GM12878 (cell line): ENCODE results near the gene BBX. TPM values are rescaled to one million over a fixed set of nuclear protein-coding genes. Genes with fewer than 3 reads are reported as not detected.

Experiments used
- ATAC-seq: fragments of 200-7000 bp; cut with Tn5 transposase; 3 replicates; pipeline ENCODE4 v1.9.1; 2020; ENCODE audit warnings: mild to moderate bottlenecking, moderate library complexity
- BruUV-seq: library from RNA; stranded (reverse); fragments of 400-500 nt; replicated peaks from 2 replicates; lab custom pipeline; 2021; lab: Mats Ljungman, UMichigan
- CTCF ChIA-PET: fragments of 300-600 bp; sonication (Branson Sonifier 250); formaldehyde crosslinking; extraction: SDS; loops from one replicate; lab custom pipeline; 2021; ENCODE audit warnings: inconsistent platforms; lab: Yijun Ruan, JAX
- POLR2A ChIA-PET: fragments of 350-600 bp; formaldehyde crosslinking; extraction: SDS; loops from one replicate; lab custom pipeline; 2021; ENCODE audit warnings: inconsistent platforms; lab: Charles Lee
- RAD21 ChIA-PET: fragments of 300-600 bp; sonication (Branson Sonifier 250); formaldehyde crosslinking; loops from one replicate; lab custom pipeline; 2023; ENCODE audit warnings: antibody characterized with exemption; ENCODE audit not compliant: unreplicated experiment; lab: Charles Lee
- SMC1A ChIA-PET: fragments of 300-600 bp; sonication (Branson Sonifier 250); formaldehyde crosslinking; loops from one replicate; lab custom pipeline; 2023; ENCODE audit not compliant: unreplicated experiment, uncharacterized antibody; lab: Charles Lee
- DNase-seq: peaks from one replicate; pipeline ENCODE4 v3.0.0-alpha.2; 2011; ENCODE audit warnings: low read depth, low spot score
- FAIRE-seq: peaks from 3 replicates; lab custom pipeline; 2011; peaks lifted over from hg19 to GRCh38; lab: Jason Lieb, UNC
- H2AFZ ChIP-seq: 2 replicates; pipeline ENCODE4 v1.6.0; 2011; ENCODE audit warnings: low read depth, low read length, control low read depth; ENCODE audit not compliant: control insufficient read depth
- H3K27ac ChIP-seq: 2 replicates; pipeline ENCODE4 v1.5.1; 2011; ENCODE audit warnings: control low read depth; ENCODE audit not compliant: control insufficient read depth, insufficient read depth
- H3K27me3 ChIP-seq, 2 experiments: replicated peaks in 1 of 2; 2 replicates each; pipeline versions ENCODE4 v1.6.0 to v1.6.1; 2011; ENCODE audit warnings: low read length in 1 of 2; ENCODE audit not compliant: control insufficient read depth in 2 of 2, insufficient read depth in 2 of 2
- H3K36me3 ChIP-seq, 2 experiments: 2 replicates each; pipeline ENCODE4 v1.5.1; 2011; ENCODE audit warnings: low read length in 1 of 2; ENCODE audit not compliant: control insufficient read depth in 2 of 2, insufficient read depth in 2 of 2
- H3K4me1 ChIP-seq: 2 replicates; pipeline ENCODE4 v1.6.1; 2011; ENCODE audit warnings: mild to moderate bottlenecking, low read length, moderate library complexity, mixed read lengths; ENCODE audit not compliant: control insufficient read depth, insufficient read depth
- H3K4me2 ChIP-seq: 2 replicates; pipeline ENCODE4 v1.6.0; 2011; ENCODE audit warnings: control low read depth; ENCODE audit not compliant: control insufficient read depth, insufficient read depth
- H3K4me3 ChIP-seq: fragments of 200-600 bp; sonication (generic); 2 replicates; pipeline ENCODE4 v1.5.1; 2016
- H3K79me2 ChIP-seq: 2 replicates; pipeline ENCODE4 v1.6.0; 2011; ENCODE audit warnings: low read length; ENCODE audit not compliant: control insufficient read depth, insufficient read depth
- H3K9ac ChIP-seq: 2 replicates; pipeline ENCODE4 v1.8.0; 2011; ENCODE audit warnings: low read length, control low read depth, mixed read lengths; ENCODE audit not compliant: control insufficient read depth, insufficient read depth
- H3K9me3 ChIP-seq: replicated peaks from 3 replicates; pipeline ENCODE4 v1.5.1; 2011; ENCODE audit warnings: mild to moderate bottlenecking, low read length; ENCODE audit not compliant: control insufficient read depth, insufficient read depth
- H4K20me1 ChIP-seq: 2 replicates; pipeline ENCODE4 v1.6.0; 2011; ENCODE audit not compliant: control insufficient read depth, insufficient read depth
- ATF7 ChIP-seq: fragments of 450-650 bp; IDR thresholded peaks from 2 replicates; pipeline ENCODE4 v1.6.1; 2016; ENCODE audit warnings: low read depth, mild to moderate bottlenecking
- CBX5 ChIP-seq: sonication (generic); IDR thresholded peaks from 2 replicates; pipeline ENCODE4 v1.6.1; 2016; ENCODE audit warnings: low read depth, moderate library complexity, mild to moderate bottlenecking, inconsistent platforms
- IKZF2 ChIP-seq, 2 experiments: fragments of 450-650 bp; IDR thresholded peaks; 2 replicates each; pipeline ENCODE4 v1.6.1; 2017; ENCODE audit warnings: mild to moderate bottlenecking in 2 of 2, moderate library complexity in 2 of 2
- MXI1 ChIP-seq: fragments of 150-350 bp; IDR thresholded peaks from 2 replicates; pipeline ENCODE4 v1.6.1; 2011; ENCODE audit warnings: low read depth, mild to moderate bottlenecking, inconsistent platforms, low read length, improper control_type of control experiment
- SUPT20H ChIP-seq: IDR thresholded peaks from 2 replicates; pipeline ENCODE4 v1.6.1; 2011; ENCODE audit warnings: low read depth, mild to moderate bottlenecking, low read length, moderate library complexity, borderline replicate concordance; ENCODE audit not compliant: control insufficient read depth
- WGBS: methylation state at CpG from one replicate; pipeline ENCODE4 v1.1.6; 2016; ENCODE audit warnings: low lambda C conversion rate; ENCODE audit not compliant: insufficient replicate concordance, insufficient coverage; ENCODE audit errors: missing lambda C conversion rate; 5-methylcytosine and 5-hydroxymethylcytosine counted together
- in situ Hi-C: fragments of 300-500 bp; cut with MboI; formaldehyde crosslinking; loops from 9 replicates; pipeline ENCODE4 v1.14.3; 2018; ENCODE audit warnings: mixed read lengths
- intact Hi-C: fragments of 100-400 bp; cut with micrococcal nuclease; formaldehyde crosslinking; loops from one replicate; pipeline ENCODE4 v1.14.2; 2022; ENCODE audit not compliant: unreplicated experiment
- polyA plus RNA-seq, 11 experiments: library from polyadenylated mRNA; depleted of rRNA in 4 of 11; unstranded in 6 of 11; stranded (reverse) in 5 of 11; fragments of >200 nt; fragmentation: Nextera tagmentation in 4 of 11; fragmentation: Illumina TruSeq in 1 of 11; extraction: Ambion mirVana in 4 of 11; extraction: Trizol in 1 of 11; gene quantifications; 1 replicate in 1 of 11; 2 replicates in 10 of 11; pipeline versions ENCODE4 v1.2.1 to v1.2.3, GENCODE V29; 2011 to 2016; ENCODE audit warnings: inconsistent platforms in 2 of 11, missing spikeins in 2 of 11, low read depth in 1 of 11
- total RNA-seq, 4 experiments: library from RNA; depleted of rRNA in 3 of 4; stranded (reverse); fragments of >200 nt in 3 of 4; fragmentation: Illumina TruSeq in 1 of 4; extraction: Trizol in 1 of 4; gene quantifications; 2 replicates each; pipeline versions ENCODE4 v1.2.1 to v1.2.3, GENCODE V29; 2013 to 2021
- TF ChIP-seq, protein P1 (sequence below): fragments of 450-650 bp; IDR thresholded peaks from 2 replicates; pipeline ENCODE4 v1.6.1; 2016; ENCODE audit warnings: mild to moderate bottlenecking

The BBX gene
- total and polyA plus RNA-seq, 10 of the 15 experiments (the other 5 are each of a cell fraction or from before 2014, with no cell fraction given) = 13.3 to 38.5 (median 32.0) TPM

DNA sequence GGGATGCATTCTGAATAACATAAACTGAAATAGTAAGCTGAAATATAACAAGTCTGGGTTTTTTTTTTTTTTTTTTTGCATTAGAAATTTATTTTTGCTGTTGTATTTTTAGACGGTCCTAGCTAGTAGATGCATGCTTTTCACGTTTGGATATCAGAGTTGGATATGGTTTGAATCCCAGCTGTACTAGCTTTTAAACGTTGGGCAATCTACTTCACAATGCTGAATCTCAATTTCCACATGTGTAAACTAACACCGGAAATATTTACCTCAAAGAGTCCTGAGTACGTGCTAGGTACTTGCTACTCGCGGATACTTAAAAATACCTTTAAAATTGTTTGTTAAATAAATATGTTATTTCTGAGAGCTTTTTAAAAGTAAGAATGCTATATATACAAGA is 139.8 kb downstream of the BBX start (continued):
- no peak for TF ChIP-seq IKZF2 (IDR thresholded peaks at IDR 0.05)

DNA sequence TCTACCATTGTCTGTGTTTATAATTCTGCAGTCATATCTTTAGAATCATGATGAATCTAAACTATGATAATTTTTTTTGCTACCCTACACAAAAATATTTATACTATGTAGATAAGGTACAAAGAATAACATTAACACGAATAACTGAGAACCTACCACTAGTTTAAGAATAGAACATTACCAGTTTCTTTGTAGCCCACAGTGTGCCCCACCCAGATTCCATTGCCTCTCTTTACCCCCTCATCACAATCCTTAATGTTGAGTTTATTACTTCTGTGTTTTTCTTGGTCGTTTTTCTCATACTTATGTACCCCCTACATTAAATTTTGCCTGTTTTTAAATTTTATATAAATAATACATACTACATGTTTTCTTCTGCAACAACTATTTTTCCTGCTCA is 140.5 kb downstream of the BBX start:
- Histone ChIP-seq H3K79me2 (no peaks in the 10 kb centered on the region), H3K27ac (no peak overlapping the region), H4K20me1 (no peaks in the 10 kb centered on the region), H3K9ac (no peak overlapping the region), H2AFZ (no peak overlapping the region), H3K36me3 (no peaks in the 10 kb centered on the region), H3K4me1 (peaks cover 13% of the 10 kb centered on the region), H3K4me3 (no peak overlapping the region), H3K27me3 (no peaks in the 10 kb centered on the region), H3K9me3 (no peaks in the 10 kb centered on the region), H3K4me2 (no peak overlapping the region)
- RAD21 ChIA-PET = interaction anchor here (1.1 to 5.6 kb wide), 4 partner anchors 13 to 78 kb away, joined by 3 to 49 read pairs (median 11); no protein-coding TSS in a partner anchor
- WGBS = 19% methylated on average over 2 of the region's 2 CpGs
- BruUV-seq = no TSS peak
- ATAC-seq = no peak
- DNase-seq = no peak
- no peak for FAIRE-seq
- POLR2A ChIA-PET = interaction anchor here (0.7 to 1.0 kb wide), 3 partner anchors 12 to 742 kb away, joined by 3 to 4 read pairs (median 3); no protein-coding TSS in a partner anchor
- TF ChIP-seq ATF7 (no peak), MXI1 (no peak), CBX5 (no peak), SUPT20H (no peak)
- TF ChIP-seq, protein P1, sequence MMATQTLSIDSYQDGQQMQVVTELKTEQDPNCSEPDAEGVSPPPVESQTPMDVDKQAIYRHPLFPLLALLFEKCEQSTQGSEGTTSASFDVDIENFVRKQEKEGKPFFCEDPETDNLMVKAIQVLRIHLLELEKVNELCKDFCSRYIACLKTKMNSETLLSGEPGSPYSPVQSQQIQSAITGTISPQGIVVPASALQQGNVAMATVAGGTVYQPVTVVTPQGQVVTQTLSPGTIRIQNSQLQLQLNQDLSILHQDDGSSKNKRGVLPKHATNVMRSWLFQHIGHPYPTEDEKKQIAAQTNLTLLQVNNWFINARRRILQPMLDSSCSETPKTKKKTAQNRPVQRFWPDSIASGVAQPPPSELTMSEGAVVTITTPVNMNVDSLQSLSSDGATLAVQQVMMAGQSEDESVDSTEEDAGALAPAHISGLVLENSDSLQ = no peak
- CTCF ChIA-PET = interaction anchor here (2.1 to 10.5 kb wide), 3 partner anchors 16 to 88 kb away, joined by 6 to 212 read pairs (median 36); no protein-coding TSS in a partner anchor
- SMC1A ChIA-PET = interaction anchor here (1.1 to 10.2 kb wide), 4 partner anchors 13 to 73 kb away, joined by 3 to 115 read pairs (median 36); no protein-coding TSS in a partner anchor
- intact Hi-C loops (no loop called here), in situ Hi-C loops (no loop called here)
